ENCODE data around the gene ZFAND3.

- no peak for TF ChIP-seq EZH2 (IDR thresholded peaks at IDR 0.05; ENCODE audit: low read length, missing control alignments)
- TF ChIP-seq CTCF (conservative IDR thresholded peaks at IDR 0.05 in 1 of 2, IDR thresholded peaks at IDR 0.05 in 1 of 2; ENCODE audit: low read depth in 1 of 2, low read length in 2 of 2) = no peak
Observed at GRCh38 chr6:37984578-37984977, 165.1 kb downstream of the ZFAND3 start.

Data from fibroblast of lung (primary cell).